Amniotic epithelial cell (primary cell): ENCODE data around the gene ROR2.

Experiments used
- DNase-seq: peaks from one replicate; pipeline ENCODE4 v3.0.0-alpha.2; 2010; ENCODE audit warnings: low read depth

ROR2 gene

GRCh38 chr9:91900055-91900796 is 49.8 kb downstream of the ROR2 start:
- no peak for DNase-seq

GRCh38 chr9:91899594-91899993 is 50.4 kb downstream of the ROR2 start:
- DNase-seq: no peak

- no peak for DNase-seq
These were observed 50.8 kb downstream of the ROR2 start for GRCh38 chr9:91899219-91899563.

- DNase-seq: peak; percentile 81
These were observed 51.4 kb downstream of the ROR2 start for GRCh38 chr9:91898451-91899218.

GRCh38 chr9:91897201-91897600 is 52.8 kb downstream of the ROR2 start:
- no peak for DNase-seq

- DNase-seq: peak; percentile 93
These were observed 53.4 kb downstream of the ROR2 start for GRCh38 chr9:91896513-91897121.

GRCh38 chr9:91896097-91896496 is 53.9 kb downstream of the ROR2 start:
- peak; percentile 78 for DNase-seq

- DNase-seq: no peak
These were observed 55.5 kb downstream of the ROR2 start for GRCh38 chr9:91894536-91894935.

GRCh38 chr9:91894023-91894422 is 56.0 kb downstream of the ROR2 start:
- DNase-seq: no peak

GRCh38 chr9:91891915-91892314 is 58.1 kb downstream of the ROR2 start:
- DNase-seq: no peak

GRCh38 chr9:91890662-91891061 is 59.4 kb downstream of the ROR2 start:
- DNase-seq: no peak

GRCh38 chr9:91889161-91889911 is 60.7 kb downstream of the ROR2 start:
- DNase-seq: no peak

- DNase-seq: no peak
These were observed 63.5 kb downstream of the ROR2 start for GRCh38 chr9:91886414-91887076.

GRCh38 chr9:91885746-91886413 is 64.1 kb downstream of the ROR2 start:
- no peak for DNase-seq

- DNase-seq: peak; percentile 63
These were observed 65.0 kb downstream of the ROR2 start for GRCh38 chr9:91884696-91885687.

- DNase-seq: no peak
These were observed 65.9 kb downstream of the ROR2 start for GRCh38 chr9:91884153-91884552.

- DNase-seq: no peak
These were observed 66.5 kb downstream of the ROR2 start for GRCh38 chr9:91883503-91883902.

- no peak for DNase-seq
These were observed 67.4 kb downstream of the ROR2 start for GRCh38 chr9:91882627-91883026.

GRCh38 chr9:91880378-91880972 is 69.6 kb downstream of the ROR2 start:
- DNase-seq: no peak

GRCh38 chr9:91879231-91879630 is 70.8 kb downstream of the ROR2 start:
- DNase-seq: no peak
